Gastroesophageal sphincter (tissue), 3 donors: ENCODE data around the gene CD300A.

Experiments used
- EP300 ChIP-seq: sonication (generic); formaldehyde crosslinking; IDR thresholded peaks from one replicate; pipeline ENCODE4 v1.6.1; 2017; ENCODE audit warnings: antibody characterized with exemption, mild to moderate bottlenecking
- POLR2AphosphoS5 ChIP-seq: sonication (generic); formaldehyde crosslinking; IDR thresholded peaks from one replicate; pipeline ENCODE4 v1.6.1; 2017; ENCODE audit warnings: antibody characterized with exemption
- TF ChIP-seq, protein P1 (sequence below), 4 experiments: fragments of 200-600 bp in 2 of 4; fragments of 450-650 bp in 2 of 4; sonication (generic) in 1 of 4; IDR thresholded peaks; one replicate each; pipeline ENCODE4 v1.5.1; 2017 to 2019; ENCODE audit warnings: antibody characterized with exemption in 4 of 4, mild to moderate bottlenecking in 2 of 4, moderate library complexity in 2 of 4

DNA sequence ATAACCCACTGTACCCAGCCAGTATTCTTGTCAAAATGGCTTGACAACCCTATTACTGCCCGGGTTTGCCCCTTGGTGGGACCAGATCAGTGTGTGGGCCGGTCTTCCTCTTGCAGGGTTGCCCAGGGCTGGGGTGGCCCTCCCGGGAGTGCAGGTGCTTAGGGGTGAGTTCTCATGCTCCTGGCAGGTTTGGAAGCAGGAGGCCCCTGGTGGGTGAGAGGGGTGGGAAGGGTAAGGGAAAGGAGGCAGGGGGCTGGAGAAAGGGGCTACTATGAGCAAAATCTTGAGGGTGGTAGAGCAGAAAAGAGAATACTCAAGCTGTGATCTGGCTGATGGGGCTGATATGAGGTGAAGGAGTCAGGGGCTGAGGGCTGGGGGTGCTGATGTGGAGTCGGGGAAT is 6.5 kb downstream of the CD300A start:
- TF ChIP-seq EP300 (no peak), POLR2AphosphoS5 (no peak)
- TF ChIP-seq, protein P1, sequence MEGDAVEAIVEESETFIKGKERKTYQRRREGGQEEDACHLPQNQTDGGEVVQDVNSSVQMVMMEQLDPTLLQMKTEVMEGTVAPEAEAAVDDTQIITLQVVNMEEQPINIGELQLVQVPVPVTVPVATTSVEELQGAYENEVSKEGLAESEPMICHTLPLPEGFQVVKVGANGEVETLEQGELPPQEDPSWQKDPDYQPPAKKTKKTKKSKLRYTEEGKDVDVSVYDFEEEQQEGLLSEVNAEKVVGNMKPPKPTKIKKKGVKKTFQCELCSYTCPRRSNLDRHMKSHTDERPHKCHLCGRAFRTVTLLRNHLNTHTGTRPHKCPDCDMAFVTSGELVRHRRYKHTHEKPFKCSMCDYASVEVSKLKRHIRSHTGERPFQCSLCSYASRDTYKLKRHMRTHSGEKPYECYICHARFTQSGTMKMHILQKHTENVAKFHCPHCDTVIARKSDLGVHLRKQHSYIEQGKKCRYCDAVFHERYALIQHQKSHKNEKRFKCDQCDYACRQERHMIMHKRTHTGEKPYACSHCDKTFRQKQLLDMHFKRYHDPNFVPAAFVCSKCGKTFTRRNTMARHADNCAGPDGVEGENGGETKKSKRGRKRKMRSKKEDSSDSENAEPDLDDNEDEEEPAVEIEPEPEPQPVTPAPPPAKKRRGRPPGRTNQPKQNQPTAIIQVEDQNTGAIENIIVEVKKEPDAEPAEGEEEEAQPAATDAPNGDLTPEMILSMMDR (IDR thresholded peaks at IDR 0.05), result no peak
